ENCODE measurements around the gene ZBTB16. TPM values are rescaled to one million over a fixed set of nuclear protein-coding genes. Genes with fewer than 3 reads are reported as not detected.

The ZBTB16 gene
- total RNA-seq, 1 donor, result under 0.01 TPM

DNA sequence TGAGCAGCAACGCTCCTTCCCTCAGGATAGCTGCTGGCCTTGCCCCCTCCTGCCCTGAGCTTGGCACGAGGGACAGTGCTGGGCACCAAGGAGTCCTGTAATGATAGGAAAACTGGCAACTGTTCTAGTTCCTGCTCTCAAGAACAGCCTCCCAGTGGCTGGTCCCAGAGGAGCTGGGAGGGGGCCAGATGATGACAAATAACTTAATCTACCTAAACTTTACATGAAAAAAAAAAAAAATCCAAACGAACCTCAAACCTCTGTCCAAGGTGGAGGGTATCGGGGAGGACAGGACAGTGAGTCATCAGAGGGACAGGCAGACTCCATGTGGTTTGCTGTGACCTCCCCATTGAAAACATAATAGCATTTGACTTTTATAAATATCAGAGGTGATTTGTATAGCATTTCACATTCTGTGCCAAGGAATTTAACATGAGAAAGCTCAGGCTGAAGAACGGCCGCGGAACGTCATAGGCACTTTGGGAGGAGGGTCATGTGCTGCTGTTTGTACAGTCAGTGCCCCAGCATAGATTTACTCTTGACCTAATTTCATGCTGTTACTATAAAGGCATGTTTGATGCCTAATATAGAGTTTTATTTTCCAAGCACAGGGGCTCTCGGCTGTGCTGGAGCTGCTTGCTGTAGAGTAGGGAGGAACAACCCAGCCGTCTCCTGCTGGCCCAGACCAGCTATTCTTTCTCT, 138.4 kb downstream of the ZBTB16 start:
- no peak overlapping the region for H3K27ac ChIP-seq (ENCODE audit: low read depth, low read length)
- no peaks in the 10 kb centered on the region for H3K36me3 ChIP-seq (ENCODE audit: insufficient read depth, low read length)
- H2AFZ ChIP-seq (ENCODE audit: low read length), result no peak overlapping the region
- peak; percentile 90 for DNase-seq (ENCODE audit: insufficient read length, low spot score, missing footprints)
- peak overlapping the region; percentile 34 for H3K4me2 ChIP-seq (ENCODE audit: insufficient read depth, low read length)
- TF ChIP-seq CTCF (IDR thresholded peaks at IDR 0.05; ENCODE audit: extremely low read depth, low read depth, low read length), result no peak
- no peaks in the 10 kb centered on the region for H3K27me3 ChIP-seq (ENCODE audit: insufficient read depth, low read length)
- peaks cover 12% of the 10 kb centered on the region for H3K4me1 ChIP-seq (ENCODE audit: insufficient read depth, low read length)
- H4K20me1 ChIP-seq (ENCODE audit: insufficient read depth, low read length), result no peaks in the 10 kb centered on the region
- no peak overlapping the region for H3K4me3 ChIP-seq (ENCODE audit: insufficient read depth, low read length)
- H3K79me2 ChIP-seq (ENCODE audit: insufficient read depth, low read length), result no peaks in the 10 kb centered on the region
- no peaks in the 10 kb centered on the region for H3K9me3 ChIP-seq (ENCODE audit: low read depth, low read length)

DNA sequence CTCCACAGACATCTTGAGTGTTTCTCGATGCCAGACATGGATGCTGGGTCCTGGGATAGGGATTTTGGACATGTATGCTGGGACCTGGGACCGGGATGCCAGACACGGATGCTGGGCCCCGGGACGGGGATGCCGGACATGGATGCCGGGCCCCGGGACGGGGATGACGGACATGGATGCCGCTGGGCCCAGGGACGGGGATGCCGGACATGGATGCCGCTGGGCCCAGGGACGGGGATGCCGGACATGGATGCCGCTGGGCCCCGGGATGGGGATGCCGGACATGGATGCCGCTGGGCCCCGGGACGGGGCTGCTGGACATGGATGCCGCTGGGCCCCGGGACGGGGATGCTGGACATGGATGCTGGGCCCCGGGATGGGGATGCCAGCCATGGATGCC, 139.5 kb downstream of the ZBTB16 start:
- Histone ChIP-seq H3K27ac (ENCODE audit: low read depth, low read length) (no peak overlapping the region), H3K4me3 (ENCODE audit: insufficient read depth, low read length) (no peak overlapping the region), H3K9me3 (ENCODE audit: low read depth, low read length) (no peaks in the 10 kb centered on the region), H3K79me2 (ENCODE audit: insufficient read depth, low read length) (no peaks in the 10 kb centered on the region), H3K36me3 (ENCODE audit: insufficient read depth, low read length) (no peaks in the 10 kb centered on the region), H3K4me2 (ENCODE audit: insufficient read depth, low read length) (no peak overlapping the region), H3K27me3 (ENCODE audit: insufficient read depth, low read length) (no peaks in the 10 kb centered on the region), H4K20me1 (ENCODE audit: insufficient read depth, low read length) (no peaks in the 10 kb centered on the region), H2AFZ (ENCODE audit: low read length) (no peak overlapping the region), H3K4me1 (ENCODE audit: insufficient read depth, low read length) (peaks cover 12% of the 10 kb centered on the region)
- no peak for DNase-seq (ENCODE audit: insufficient read length, low spot score, missing footprints)
- TF ChIP-seq CTCF (IDR thresholded peaks at IDR 0.05; ENCODE audit: extremely low read depth, low read depth, low read length), result no peak

DNA sequence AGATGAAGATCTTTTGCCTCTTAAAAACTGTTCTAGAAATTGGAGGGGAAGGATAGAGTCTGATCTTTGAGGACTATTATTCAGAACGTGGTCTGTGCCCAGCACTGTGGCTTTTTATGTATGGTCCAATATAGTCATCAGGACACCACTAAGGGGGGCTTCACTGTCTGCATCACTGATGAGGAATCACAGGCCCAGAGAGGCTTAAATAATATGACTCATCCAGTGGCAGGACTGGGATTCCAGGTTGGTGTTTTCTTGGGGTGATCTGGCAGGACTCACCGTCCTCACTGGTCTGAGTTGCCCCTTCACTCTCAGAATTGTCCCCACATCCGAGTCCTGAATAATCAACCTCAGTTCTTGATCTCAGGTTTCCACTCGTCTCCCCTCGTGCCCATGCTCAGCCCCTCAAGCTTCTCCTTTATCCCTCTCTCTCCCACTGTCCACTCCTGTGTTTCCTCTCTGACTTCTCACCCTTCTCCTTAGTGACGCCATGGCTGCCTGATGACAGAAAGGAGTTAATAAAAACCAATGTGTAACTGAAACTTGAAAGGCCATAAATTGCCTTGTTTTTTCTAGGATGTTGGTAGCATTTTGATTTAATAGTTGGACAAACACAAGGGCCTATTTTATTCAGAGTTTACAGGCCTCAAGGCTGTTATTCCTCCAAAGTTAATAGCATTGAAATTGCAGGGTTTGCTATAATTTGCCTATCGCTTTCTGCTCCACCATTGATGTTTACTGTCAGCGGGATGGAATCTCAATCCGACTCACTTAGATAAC, 141.0 kb downstream of the ZBTB16 start:
- no peak for DNase-seq (ENCODE audit: insufficient read length, low spot score, missing footprints)
- Histone ChIP-seq H3K27ac (ENCODE audit: low read depth, low read length) (no peak overlapping the region), H3K4me1 (ENCODE audit: insufficient read depth, low read length) (peaks cover 12% of the 10 kb centered on the region), H3K9me3 (ENCODE audit: low read depth, low read length) (no peaks in the 10 kb centered on the region), H3K27me3 (ENCODE audit: insufficient read depth, low read length) (no peaks in the 10 kb centered on the region), H2AFZ (ENCODE audit: low read length) (no peak overlapping the region), H3K79me2 (ENCODE audit: insufficient read depth, low read length) (no peaks in the 10 kb centered on the region), H3K4me3 (ENCODE audit: insufficient read depth, low read length) (no peak overlapping the region), H4K20me1 (ENCODE audit: insufficient read depth, low read length) (no peaks in the 10 kb centered on the region), H3K4me2 (ENCODE audit: insufficient read depth, low read length) (no peak overlapping the region), H3K36me3 (ENCODE audit: insufficient read depth, low read length) (no peaks in the 10 kb centered on the region)
- no peak for TF ChIP-seq CTCF (IDR thresholded peaks at IDR 0.05; ENCODE audit: extremely low read depth, low read depth, low read length)

DNA sequence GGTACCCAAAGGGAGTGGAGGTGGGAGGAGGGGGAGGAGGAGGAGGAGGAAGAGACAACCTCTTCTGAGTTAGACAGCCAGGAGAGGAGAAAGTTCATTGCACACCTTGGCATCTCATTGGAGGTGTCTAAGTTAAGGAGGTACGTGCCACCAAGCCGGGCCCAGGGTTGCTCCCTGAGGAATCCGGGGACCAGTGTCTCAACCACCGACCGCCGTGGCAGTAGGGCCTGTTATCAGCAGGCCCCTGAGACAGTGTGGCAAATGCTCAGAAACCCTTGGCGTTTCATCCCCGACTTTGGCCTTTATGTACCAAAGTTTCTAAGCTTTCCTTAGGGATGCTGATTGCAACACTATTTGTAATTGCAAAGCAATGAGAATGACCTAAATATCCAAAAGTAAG, 141.7 kb downstream of the ZBTB16 start:
- H4K20me1 ChIP-seq (ENCODE audit: insufficient read depth, low read length), result no peaks in the 10 kb centered on the region
- H2AFZ ChIP-seq (ENCODE audit: low read length), result no peak overlapping the region
- H3K27me3 ChIP-seq (ENCODE audit: insufficient read depth, low read length), result no peaks in the 10 kb centered on the region
- no peaks in the 10 kb centered on the region for H3K36me3 ChIP-seq (ENCODE audit: insufficient read depth, low read length)
- no peak overlapping the region for H3K4me3 ChIP-seq (ENCODE audit: insufficient read depth, low read length)
- no peaks in the 10 kb centered on the region for H3K9me3 ChIP-seq (ENCODE audit: low read depth, low read length)
- peaks cover 12% of the 10 kb centered on the region for H3K4me1 ChIP-seq (ENCODE audit: insufficient read depth, low read length)
- H3K79me2 ChIP-seq (ENCODE audit: insufficient read depth, low read length), result no peaks in the 10 kb centered on the region
- no peak overlapping the region for H3K27ac ChIP-seq (ENCODE audit: low read depth, low read length)
- no peak for DNase-seq (ENCODE audit: insufficient read length, low spot score, missing footprints)
- TF ChIP-seq CTCF (IDR thresholded peaks at IDR 0.05; ENCODE audit: extremely low read depth, low read depth, low read length), result no peak
- no peak overlapping the region for H3K4me2 ChIP-seq (ENCODE audit: insufficient read depth, low read length)
